IPS DF 19.7 (cell line): ENCODE data around the gene TTC13.

ENCODE experiments used
- DNase-seq: peaks from one replicate; pipeline ENCODE4 v3.0.0-alpha.2; 2013; ENCODE audit warnings: low read depth, low spot score

TTC13 gene

DNA sequence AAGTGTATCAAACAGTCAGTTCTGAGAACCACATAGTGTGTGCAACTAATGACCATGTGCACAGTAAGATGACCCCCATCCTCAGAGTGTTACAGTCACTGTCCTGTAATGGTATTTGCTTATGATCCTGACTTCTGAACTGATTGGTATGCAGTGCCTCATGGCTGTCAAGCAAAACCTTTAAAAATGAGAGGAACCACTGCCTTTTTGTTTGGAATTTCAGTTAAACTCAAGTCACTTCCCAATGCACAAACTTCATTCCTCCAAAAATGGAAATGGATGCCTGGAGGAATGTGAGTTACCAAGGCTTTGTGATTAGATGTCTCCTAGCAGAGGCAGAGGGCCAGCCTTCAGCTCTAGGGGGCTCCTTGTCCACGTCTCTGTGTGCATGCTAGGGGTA lies 120.8 kb downstream of the TTC13 start:
- no peak for DNase-seq

DNA sequence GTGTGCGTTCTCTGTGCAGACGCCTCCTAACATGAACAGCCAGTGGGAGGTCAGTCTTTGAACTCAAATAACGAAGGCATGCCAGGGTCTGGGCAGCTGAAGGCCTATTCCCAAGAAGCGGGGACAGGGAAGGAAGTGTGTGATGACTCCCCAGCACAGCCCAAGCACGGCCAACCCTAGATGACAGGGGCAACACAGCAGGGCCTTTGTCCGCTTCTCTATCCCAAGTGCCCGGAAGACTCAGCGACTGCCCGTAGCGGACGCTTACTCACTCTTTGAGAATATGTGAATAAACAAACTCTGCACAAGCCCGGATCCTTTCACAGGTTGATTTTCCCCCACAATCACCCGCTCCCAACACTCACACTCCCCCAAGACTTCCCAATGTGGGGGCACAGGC lies 121.6 kb downstream of the TTC13 start:
- no peak for DNase-seq
